Fibroblast of the conjunctiva (primary cell): Measurements from ENCODE around the gene PRR14L.

Source experiments
- DNase-seq: peaks from one replicate; pipeline ENCODE4 v3.0.0-alpha.2; 2010; ENCODE audit warnings: low read depth

Gene PRR14L

DNA sequence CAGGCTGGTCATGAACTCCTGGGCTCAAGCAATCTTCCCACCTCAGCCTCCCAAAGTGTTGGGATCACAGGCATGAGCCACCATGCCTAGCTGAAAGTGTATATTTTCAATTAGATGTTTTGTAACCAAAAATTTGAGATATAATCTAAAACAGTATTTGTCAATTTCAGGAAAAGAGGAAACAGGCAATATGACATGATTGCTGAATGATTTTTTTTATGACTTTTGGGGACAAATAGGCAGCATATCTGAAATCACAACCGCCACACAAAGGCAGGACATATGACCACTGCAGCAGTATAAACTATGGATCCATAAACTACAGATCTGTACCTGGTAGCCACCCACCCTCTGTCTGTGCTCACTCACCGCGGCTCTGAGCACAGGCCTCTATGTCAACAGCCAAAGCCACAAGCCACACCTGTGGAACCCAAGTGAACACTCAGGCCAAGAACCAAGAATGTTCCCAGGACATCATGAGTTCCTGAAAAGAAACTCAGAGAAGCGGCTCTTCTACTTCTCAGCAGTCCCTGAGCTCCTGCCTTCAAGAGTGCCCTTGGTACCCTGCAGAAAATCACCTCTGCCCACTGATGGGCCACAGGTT lies 110.4 kb downstream of the PRR14L start:
- DNase-seq, result no peak

DNA sequence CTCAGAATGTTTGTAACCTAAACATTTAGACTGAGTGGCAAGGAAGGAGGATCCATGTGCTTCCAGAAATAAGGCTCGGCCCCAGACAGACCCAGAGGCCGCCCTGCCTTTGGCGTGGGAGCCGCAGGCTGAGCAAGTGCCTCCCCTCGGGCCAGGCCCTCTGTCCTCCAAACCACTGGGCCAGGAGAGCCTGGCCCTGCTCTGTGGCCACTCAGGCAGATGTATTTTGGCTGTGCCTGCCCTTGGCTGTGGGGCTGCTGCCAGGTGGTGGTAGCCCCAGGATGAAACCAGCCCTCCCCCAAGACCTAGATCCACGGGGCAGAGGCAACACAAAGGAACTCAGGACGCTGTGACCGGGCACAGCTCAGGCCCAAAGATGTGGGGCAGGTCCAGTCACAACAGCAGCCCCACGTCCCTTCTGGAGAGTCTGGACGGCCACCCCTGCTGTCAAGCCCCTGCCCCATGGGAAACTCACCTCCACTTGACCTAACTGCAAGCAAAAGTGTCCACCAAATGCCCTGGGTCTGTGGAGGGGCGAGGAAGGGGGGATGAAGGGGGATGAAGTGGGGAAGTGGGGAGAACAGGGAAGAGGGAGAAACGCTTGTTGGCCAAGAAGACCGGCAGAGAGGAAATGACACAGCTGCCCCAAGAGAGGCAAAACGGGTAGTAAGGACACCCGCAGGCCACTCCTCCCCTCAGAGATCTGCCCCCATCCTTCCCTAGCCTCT lies 111.9 kb downstream of the PRR14L start:
- no peak for DNase-seq

DNA sequence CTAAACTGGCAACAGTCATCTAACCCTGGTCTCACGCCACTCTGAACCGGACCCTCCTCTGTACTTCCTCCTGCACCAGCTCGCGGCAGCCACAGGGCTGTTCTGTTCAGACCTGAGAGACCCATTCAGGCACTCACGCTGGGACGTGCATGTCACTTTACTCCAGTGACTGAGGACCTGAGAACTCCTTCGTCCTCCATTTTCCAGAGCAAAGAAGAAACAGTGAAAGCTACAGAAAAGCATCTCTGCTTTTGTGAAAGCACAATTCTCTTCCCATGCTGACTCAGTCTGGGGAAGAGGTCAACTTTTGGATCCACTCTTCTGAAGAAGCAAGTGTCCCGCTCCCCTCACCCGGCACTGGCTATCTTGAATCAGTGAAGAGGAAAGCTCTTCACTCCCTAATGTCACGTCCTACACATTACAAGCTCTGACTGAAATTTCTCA lies 112.5 kb downstream of the PRR14L start:
- DNase-seq, result no peak

DNA sequence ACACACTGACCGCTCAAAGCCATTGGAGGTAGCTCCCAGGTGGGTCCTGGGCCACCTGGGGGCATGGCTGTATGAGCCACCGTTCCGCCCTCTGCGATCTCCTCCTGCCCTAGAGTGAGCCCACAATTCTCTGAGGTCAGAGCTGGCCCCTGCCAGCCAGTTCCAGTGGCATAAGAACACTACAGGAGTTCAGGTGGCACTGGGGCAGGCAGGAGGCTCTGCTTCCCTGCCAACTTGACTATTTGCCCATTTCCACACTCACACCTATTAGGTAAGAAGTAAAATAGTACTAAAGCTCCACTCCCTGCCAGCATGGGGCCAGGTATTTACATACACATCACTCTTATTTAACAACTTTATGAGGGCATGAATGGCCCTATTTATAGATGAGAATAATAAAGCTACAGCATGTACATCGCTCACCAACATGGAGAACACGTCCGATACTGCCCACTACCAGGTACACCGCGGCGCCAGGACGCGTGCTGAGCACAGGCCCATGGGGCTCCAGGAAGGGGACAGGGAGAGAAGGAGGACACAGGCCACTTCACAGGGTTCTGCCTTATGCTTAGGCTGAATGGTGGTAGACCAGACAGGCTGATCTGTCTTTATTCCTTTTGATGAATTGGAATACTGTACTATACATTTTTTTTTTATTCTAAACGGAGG lies 114.2 kb downstream of the PRR14L start:
- no peak for DNase-seq

DNA sequence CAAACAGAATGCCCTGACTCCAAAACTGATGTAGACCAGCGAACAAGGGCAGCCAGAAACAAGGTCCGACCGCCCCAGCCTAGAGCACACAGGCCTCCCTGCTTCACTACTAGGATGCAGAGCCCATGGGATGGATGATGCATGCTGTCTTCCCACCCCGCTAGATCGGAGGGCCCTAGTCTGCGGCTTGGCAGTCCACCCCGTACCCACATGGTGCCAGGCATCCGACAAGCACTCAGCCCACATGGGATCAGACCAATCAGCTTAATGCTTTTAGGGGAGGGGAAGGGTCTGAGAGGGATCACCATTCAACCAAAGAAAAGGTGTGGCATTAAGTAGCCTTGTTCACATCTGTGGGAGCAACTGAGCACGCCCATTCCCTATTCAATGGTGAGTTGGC lies 118.5 kb downstream of the PRR14L start:
- DNase-seq, result no peak
